OCI-LY3 (cell line): ENCODE measurements around the gene NAA16.

Experiments
- H2AFZ ChIP-seq: fragments of 200-600, 300-600 bp; shearing (Covaris generic); 2 replicates; pipeline ENCODE4 v1.6.0; 2014; ENCODE audit warnings: antibody characterized with exemption, low read depth, low read length
- H3K27ac ChIP-seq: fragments of 200-600, 300-600 bp; sonication (generic); 2 replicates; pipeline ENCODE4 v1.5.1; 2014; ENCODE audit warnings: mild to moderate bottlenecking, low read length, moderate library complexity, mixed read lengths
- H3K27me3 ChIP-seq: fragments of 200-600, 300-600 bp; sonication (generic); 2 replicates; pipeline ENCODE4 v1.6.1; 2014; ENCODE audit warnings: low read depth, low read length, mixed read lengths
- H3K36me3 ChIP-seq: fragments of 200-600, 300-600 bp; sonication (generic); replicated peaks from 2 replicates; pipeline ENCODE3; 2014; ENCODE audit warnings: low read depth, low read length, mixed read lengths
- H3K4me1 ChIP-seq: fragments of 300-600, 200-600 bp; sonication (generic); 2 replicates; pipeline ENCODE4 v1.6.1; 2014; ENCODE audit warnings: low read length, mixed read lengths
- H3K4me2 ChIP-seq: fragments of 200-600, 300-600 bp; sonication (generic); 2 replicates; pipeline ENCODE4 v1.6.1; 2014; ENCODE audit warnings: low read length, mixed read lengths
- H3K4me3 ChIP-seq: fragments of 300-600, 200-600 bp; sonication (generic); 2 replicates; pipeline ENCODE4 v1.5.1; 2014; ENCODE audit warnings: antibody characterized with exemption, mild to moderate bottlenecking, low read length, moderate library complexity
- H3K79me2 ChIP-seq: fragments of 300-600, 200-600 bp; shearing (Covaris generic); 2 replicates; pipeline ENCODE4 v1.6.1; 2014; ENCODE audit warnings: mild to moderate bottlenecking, low read length, mixed read lengths
- H3K9ac ChIP-seq: fragments of 300-600, 200-600 bp; shearing (Covaris generic); 2 replicates; pipeline ENCODE4 v1.6.0; 2014; ENCODE audit warnings: mild to moderate bottlenecking, low read length, moderate library complexity
- H3K9me3 ChIP-seq: fragments of 200-600, 300-600 bp; shearing (Covaris generic); 2 replicates; pipeline ENCODE4 v1.6.1; 2014; ENCODE audit warnings: low read length, mixed read lengths; ENCODE audit not compliant: insufficient read depth
- H4K20me1 ChIP-seq: fragments of 200-600, 300-600 bp; sonication (generic); 2 replicates; pipeline ENCODE4 v1.6.1; 2016; ENCODE audit warnings: low read length, mixed read lengths; ENCODE audit not compliant: insufficient read depth
- CTCF ChIP-seq: fragments of 200-600, 300-600 bp; sonication (generic); IDR thresholded peaks from 2 replicates; pipeline ENCODE4 v1.5.1; 2014; ENCODE audit warnings: antibody characterized with exemption, low read length, low read depth
- EZH2phosphoT487 ChIP-seq: fragments of 200-600 bp; shearing (Covaris generic); IDR thresholded peaks from 2 replicates; pipeline ENCODE4 v1.6.1; 2018; ENCODE audit warnings: antibody characterized with exemption, mixed run types, low read depth

NAA16 gene

GRCh38 chr13:41411522-41411921 lies 100.5 kb downstream of the NAA16 start:
- Histone ChIP-seq H3K4me3 (no peak overlapping the region), H4K20me1 (no peaks in the 10 kb centered on the region), H3K36me3 (no peaks in the 10 kb centered on the region), H3K9me3 (no peaks in the 10 kb centered on the region), H3K4me1 (no peaks in the 10 kb centered on the region), H2AFZ (no peak overlapping the region), H3K79me2 (no peaks in the 10 kb centered on the region), H3K4me2 (no peak overlapping the region), H3K27me3 (peaks cover 8% of the 10 kb centered on the region; the same call in 1 of the 2 replicates), H3K9ac (no peak overlapping the region), H3K27ac (no peak overlapping the region)
- no peak for TF ChIP-seq EZH2phosphoT487
- peak; percentile 50 for TF ChIP-seq CTCF

- Histone ChIP-seq H3K9ac (no peak overlapping the region), H3K27me3 (no peaks in the 10 kb centered on the region), H2AFZ (no peak overlapping the region), H3K27ac (no peak overlapping the region), H3K36me3 (no peaks in the 10 kb centered on the region), H3K79me2 (no peaks in the 10 kb centered on the region), H3K4me2 (no peak overlapping the region), H4K20me1 (no peaks in the 10 kb centered on the region), H3K9me3 (no peaks in the 10 kb centered on the region), H3K4me3 (no peak overlapping the region), H3K4me1 (no peaks in the 10 kb centered on the region)
- TF ChIP-seq EZH2phosphoT487 (no peak), CTCF (no peak)
These were observed 102.8 kb downstream of the NAA16 start for GRCh38 chr13:41413872-41414271.

GRCh38 chr13:41416276-41416675 lies 105.2 kb downstream of the NAA16 start:
- Histone ChIP-seq H3K4me3 (no peak overlapping the region), H3K36me3 (no peaks in the 10 kb centered on the region), H3K4me2 (no peak overlapping the region), H3K4me1 (peaks cover 3% of the 10 kb centered on the region; the same call in 1 of the 2 replicates), H3K79me2 (no peaks in the 10 kb centered on the region), H3K9ac (no peak overlapping the region), H3K27ac (no peak overlapping the region), H3K27me3 (no peaks in the 10 kb centered on the region), H4K20me1 (no peaks in the 10 kb centered on the region), H2AFZ (no peak overlapping the region), H3K9me3 (no peaks in the 10 kb centered on the region)
- TF ChIP-seq EZH2phosphoT487 (no peak), CTCF (no peak)

GRCh38 chr13:41418027-41418426 lies 107.0 kb downstream of the NAA16 start:
- TF ChIP-seq EZH2phosphoT487 (no peak), CTCF (no peak)
- no peaks in the 10 kb centered on the region for H3K79me2 ChIP-seq
- no peak overlapping the region for H3K27ac ChIP-seq

More at GRCh38 chr13:41418027-41418426, 107.0 kb downstream of the NAA16 start:
- Histone ChIP-seq H2AFZ (no peak overlapping the region), H4K20me1 (no peaks in the 10 kb centered on the region), H3K4me1 (peaks cover 3% of the 10 kb centered on the region; the same call in 1 of the 2 replicates), H3K36me3 (no peaks in the 10 kb centered on the region), H3K4me3 (no peak overlapping the region), H3K4me2 (no peak overlapping the region), H3K27me3 (no peaks in the 10 kb centered on the region), H3K9me3 (no peaks in the 10 kb centered on the region), H3K9ac (no peak overlapping the region)
